ENCODE data around the gene GPC5.

- no peak for TF ChIP-seq CTCF (conservative IDR thresholded peaks at IDR 0.05; ENCODE audit: low read depth, low read length)
- TF ChIP-seq EZH2 (IDR thresholded peaks at IDR 0.05; ENCODE audit: borderline replicate concordance, low read depth, low read length, poor library complexity, severe bottlenecking) = no peak
Measured at GRCh38 chr13:92317066-92317465, 918.6 kb downstream of the GPC5 start.

Data from A673 (cell line).